ENCODE data around the gene MGME1. TPM values are rescaled to one million over a fixed set of nuclear protein-coding genes. Genes with fewer than 3 reads are reported as not detected.

MGME1 gene
- total RNA-seq, 1 experiment from 2014 or later: 24.0 TPM

DNA sequence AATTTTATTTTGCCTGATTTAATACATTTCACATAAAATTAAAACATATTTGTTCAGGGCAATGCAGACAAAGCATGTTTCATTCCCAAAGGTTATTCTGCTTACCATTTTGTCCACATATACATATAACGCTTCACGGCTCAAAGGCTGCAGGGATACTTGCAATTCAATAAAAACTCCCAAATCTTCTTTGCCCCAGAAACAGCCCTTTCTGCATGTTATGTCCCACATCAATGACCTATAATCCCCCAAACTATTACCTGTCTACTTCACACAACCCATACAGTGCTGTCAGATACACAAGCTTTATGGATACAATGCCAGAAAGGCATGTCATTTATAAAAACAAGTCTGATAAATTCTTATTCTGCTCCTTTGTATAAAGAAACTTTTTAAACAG, 20.4 kb upstream of the MGME1 start:
- ChIA-PET POLR2A (interaction anchor here (0.9 to 3.1 kb wide), 8 partner anchors 10 to 379 kb away, joined by 3 to 19 read pairs (median 5); partner anchors contain the start of genes DSTN and MGME1), CTCF (interaction anchor here (0.6 to 2.7 kb wide), 12 partner anchors 11 to 1253 kb away, joined by 3 to 16 read pairs (median 4); no protein-coding TSS in a partner anchor)
- Mint-ChIP-seq H3K9me3 (ENCODE audit: unreplicated experiment) (no peaks in the 10 kb centered on the region), H3K27me3 (ENCODE audit: insufficient read depth, unreplicated experiment) (no peaks in the 10 kb centered on the region), H3K4me1 (ENCODE audit: insufficient read depth, unreplicated experiment) (peaks cover 4% of the 10 kb centered on the region), H3K4me3 (ENCODE audit: unreplicated experiment) (no peak overlapping the region), H3K27ac (ENCODE audit: low read depth, unreplicated experiment) (no peak overlapping the region), H3K36me3 (ENCODE audit: insufficient read depth, unreplicated experiment) (peaks cover 100% of the 10 kb centered on the region)
- TF ChIP-seq, protein P1, sequence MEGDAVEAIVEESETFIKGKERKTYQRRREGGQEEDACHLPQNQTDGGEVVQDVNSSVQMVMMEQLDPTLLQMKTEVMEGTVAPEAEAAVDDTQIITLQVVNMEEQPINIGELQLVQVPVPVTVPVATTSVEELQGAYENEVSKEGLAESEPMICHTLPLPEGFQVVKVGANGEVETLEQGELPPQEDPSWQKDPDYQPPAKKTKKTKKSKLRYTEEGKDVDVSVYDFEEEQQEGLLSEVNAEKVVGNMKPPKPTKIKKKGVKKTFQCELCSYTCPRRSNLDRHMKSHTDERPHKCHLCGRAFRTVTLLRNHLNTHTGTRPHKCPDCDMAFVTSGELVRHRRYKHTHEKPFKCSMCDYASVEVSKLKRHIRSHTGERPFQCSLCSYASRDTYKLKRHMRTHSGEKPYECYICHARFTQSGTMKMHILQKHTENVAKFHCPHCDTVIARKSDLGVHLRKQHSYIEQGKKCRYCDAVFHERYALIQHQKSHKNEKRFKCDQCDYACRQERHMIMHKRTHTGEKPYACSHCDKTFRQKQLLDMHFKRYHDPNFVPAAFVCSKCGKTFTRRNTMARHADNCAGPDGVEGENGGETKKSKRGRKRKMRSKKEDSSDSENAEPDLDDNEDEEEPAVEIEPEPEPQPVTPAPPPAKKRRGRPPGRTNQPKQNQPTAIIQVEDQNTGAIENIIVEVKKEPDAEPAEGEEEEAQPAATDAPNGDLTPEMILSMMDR (IDR thresholded peaks at IDR 0.05; ENCODE audit: unreplicated experiment): no peak
- DNase-seq (ENCODE audit: unreplicated experiment): no peak
- intact Hi-C loops (cut with micrococcal nuclease): no loop called here
- no TSS peak for BruUV-seq (replicated peaks)

DNA sequence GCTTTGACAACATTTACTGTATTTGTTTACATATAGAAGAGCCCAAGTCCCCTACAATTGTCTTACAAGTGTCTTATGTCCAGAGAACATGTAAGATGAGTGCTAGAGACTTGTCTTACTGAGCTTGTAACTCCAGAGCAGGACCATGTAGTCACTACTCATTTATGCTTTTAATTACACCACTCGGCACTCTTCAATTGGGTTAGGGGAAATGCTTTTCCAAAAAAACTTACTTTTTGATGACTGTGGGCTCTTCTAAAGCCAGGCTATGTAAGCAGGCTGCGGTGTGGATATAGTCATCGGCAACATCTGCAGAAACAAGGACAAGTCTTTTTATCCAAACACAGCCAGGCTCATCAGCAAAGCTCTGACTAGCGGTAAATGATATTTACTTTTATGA, 18.9 kb upstream of the MGME1 start:
- no peak overlapping the region for H3K27ac Mint-ChIP-seq (ENCODE audit: low read depth, unreplicated experiment)
- intact Hi-C loops (cut with micrococcal nuclease): no loop called here
- ChIA-PET CTCF (interaction anchor here (1.0 to 2.7 kb wide), 5 partner anchors 9 to 270 kb away, joined by 3 to 16 read pairs (median 3); no protein-coding TSS in a partner anchor), POLR2A (interaction anchor here (1.2 to 3.1 kb wide), 5 partner anchors 9 to 32 kb away, joined by 3 to 19 read pairs (median 7); no protein-coding TSS in a partner anchor)
- BruUV-seq (replicated peaks): no TSS peak
- peaks cover 100% of the 10 kb centered on the region for H3K36me3 Mint-ChIP-seq (ENCODE audit: insufficient read depth, unreplicated experiment)
- H3K9me3 Mint-ChIP-seq (ENCODE audit: unreplicated experiment): no peaks in the 10 kb centered on the region
- peaks cover 4% of the 10 kb centered on the region for H3K4me1 Mint-ChIP-seq (ENCODE audit: insufficient read depth, unreplicated experiment)
- TF ChIP-seq, protein P1 (IDR thresholded peaks at IDR 0.05; ENCODE audit: unreplicated experiment): no peak
- H3K27me3 Mint-ChIP-seq (ENCODE audit: insufficient read depth, unreplicated experiment): no peaks in the 10 kb centered on the region
- H3K4me3 Mint-ChIP-seq (ENCODE audit: unreplicated experiment): no peak overlapping the region
- DNase-seq (ENCODE audit: unreplicated experiment): no peak

DNA sequence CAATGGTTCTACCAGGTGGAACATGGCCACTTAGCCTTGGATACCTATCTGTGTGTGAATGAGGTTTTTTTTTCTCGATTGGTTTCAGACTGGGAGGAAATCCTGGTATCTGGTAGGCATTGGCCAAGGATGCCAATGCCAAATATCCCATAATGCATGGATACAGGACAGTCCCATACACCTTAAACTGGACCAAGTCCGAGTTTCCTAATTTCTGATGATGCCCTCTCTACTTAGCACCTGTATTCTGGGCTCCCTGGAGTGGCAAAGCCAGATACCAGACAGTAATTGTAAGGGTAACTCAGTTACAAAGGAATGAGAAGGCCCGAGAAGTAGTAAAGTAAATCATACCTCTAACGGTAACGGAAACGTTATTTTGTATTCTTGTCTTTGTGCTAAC, 18.1 kb upstream of the MGME1 start:
- TF ChIP-seq, protein P1 (IDR thresholded peaks at IDR 0.05; ENCODE audit: unreplicated experiment): no peak
- POLR2A ChIA-PET: interaction anchor here (1.2 to 1.8 kb wide), 2 partner anchors 16 to 33 kb away, joined by 3 to 11 read pairs; no protein-coding TSS in a partner anchor
- peak overlapping the region; percentile 23 for H3K27ac Mint-ChIP-seq (ENCODE audit: low read depth, unreplicated experiment)
- no peaks in the 10 kb centered on the region for H3K27me3 Mint-ChIP-seq (ENCODE audit: insufficient read depth, unreplicated experiment)
- H3K4me3 Mint-ChIP-seq (ENCODE audit: unreplicated experiment): no peak overlapping the region
- intact Hi-C loops (cut with micrococcal nuclease): no loop called here
- CTCF ChIA-PET: interaction anchor here (2.7 kb wide), 1 partner anchor 9 kb away, joined by 16 read pairs; no protein-coding TSS in a partner anchor
- DNase-seq (ENCODE audit: unreplicated experiment): no peak
- no peaks in the 10 kb centered on the region for H3K9me3 Mint-ChIP-seq (ENCODE audit: unreplicated experiment)
- BruUV-seq (replicated peaks): no TSS peak
- H3K4me1 Mint-ChIP-seq (ENCODE audit: insufficient read depth, unreplicated experiment): peaks cover 4% of the 10 kb centered on the region
- peaks cover 100% of the 10 kb centered on the region for H3K36me3 Mint-ChIP-seq (ENCODE audit: insufficient read depth, unreplicated experiment)

DNA sequence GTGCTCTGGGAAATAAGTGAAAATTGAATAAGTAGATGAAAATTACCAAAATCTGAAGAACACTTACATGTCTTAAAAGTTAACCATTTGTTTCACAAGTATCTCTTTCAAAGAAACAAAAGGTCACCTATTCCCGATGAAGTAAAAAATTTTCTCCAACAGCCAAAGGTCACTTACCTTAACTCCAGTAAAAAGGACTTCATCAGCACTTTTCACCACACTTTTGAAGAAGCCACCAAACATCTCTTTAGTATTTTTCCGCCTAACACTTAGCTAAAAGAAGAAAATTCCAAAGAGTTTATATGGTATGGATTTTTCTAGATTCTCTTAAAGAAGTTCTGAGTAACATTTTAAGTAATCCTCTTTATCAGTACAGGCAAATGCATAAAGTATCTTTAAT, 17.5 kb upstream of the MGME1 start:
- DNase-seq (ENCODE audit: unreplicated experiment): no peak
- no TSS peak for BruUV-seq (replicated peaks)
- TF ChIP-seq, protein P1 (IDR thresholded peaks at IDR 0.05; ENCODE audit: unreplicated experiment): no peak
- ChIA-PET CTCF (interaction anchor here (0.6 to 2.4 kb wide), 3 partner anchors 14 to 337 kb away, joined by 3 to 7 read pairs (median 5); partner anchors contain the start of gene ZNF133), POLR2A (interaction anchor here (1.8 kb wide), 1 partner anchor 16 kb away, joined by 11 read pairs; no protein-coding TSS in a partner anchor)
- Mint-ChIP-seq H3K4me1 (ENCODE audit: insufficient read depth, unreplicated experiment) (peaks cover 4% of the 10 kb centered on the region), H3K9me3 (ENCODE audit: unreplicated experiment) (no peaks in the 10 kb centered on the region), H3K27me3 (ENCODE audit: insufficient read depth, unreplicated experiment) (no peaks in the 10 kb centered on the region), H3K36me3 (ENCODE audit: insufficient read depth, unreplicated experiment) (peaks cover 100% of the 10 kb centered on the region), H3K4me3 (ENCODE audit: unreplicated experiment) (no peak overlapping the region), H3K27ac (ENCODE audit: low read depth, unreplicated experiment) (peak overlapping the region; percentile 23)
- intact Hi-C loops (cut with micrococcal nuclease): no loop called here

Measured in MCF 10A (cell line).